H9 (cell line): Measurements from ENCODE around the gene TMCC1. TPM values are rescaled to one million over a fixed set of nuclear protein-coding genes. Genes with fewer than 3 reads are reported as not detected.

Experiments used
- DNase-seq: peaks from one replicate; pipeline ENCODE4 v3.0.0-alpha.2; 2017
- H2AFZ ChIP-seq: one replicate; pipeline ENCODE4 v1.6.1; 2013; ENCODE audit warnings: mild to moderate bottlenecking, low read length, control low read depth, moderate library complexity
- H2AK5ac ChIP-seq: 2 replicates; pipeline ENCODE4 v1.6.1; 2013; ENCODE audit warnings: low read length, control low read depth, mixed read lengths; ENCODE audit not compliant: insufficient read length
- H2BK120ac ChIP-seq: one replicate; pipeline ENCODE4 v1.6.1; 2013; ENCODE audit warnings: low read depth, mild to moderate bottlenecking, low read length, control low read depth, inconsistent platforms; ENCODE audit not compliant: poor library complexity, severe bottlenecking
- H2BK12ac ChIP-seq: 2 replicates; pipeline ENCODE4 v1.6.1; 2013; ENCODE audit warnings: low read length, control low read depth, mixed read lengths, low read depth; ENCODE audit not compliant: insufficient read length
- H2BK15ac ChIP-seq: 2 replicates; pipeline ENCODE4 v1.6.1; 2013; ENCODE audit warnings: low read depth, low read length, control low read depth
- H2BK20ac ChIP-seq: one replicate; pipeline ENCODE4 v1.6.1; 2013; ENCODE audit warnings: low read depth, mild to moderate bottlenecking, low read length, control low read depth, inconsistent platforms; ENCODE audit not compliant: poor library complexity, severe bottlenecking
- H2BK5ac ChIP-seq: 2 replicates; pipeline ENCODE4 v1.6.1; 2013; ENCODE audit warnings: low read length, control low read depth, mixed read lengths; ENCODE audit not compliant: insufficient read length
- H3K14ac ChIP-seq: 2 replicates; pipeline ENCODE4 v1.6.1; 2013; ENCODE audit warnings: low read length, control low read depth; ENCODE audit not compliant: insufficient read depth
- H3K18ac ChIP-seq: 2 replicates; pipeline ENCODE4 v1.6.1; 2013; ENCODE audit warnings: low read depth, mild to moderate bottlenecking, mixed read lengths, low read length, control low read depth; ENCODE audit not compliant: insufficient read length
- H3K23ac ChIP-seq: 2 replicates; pipeline ENCODE4 v1.6.1; 2013; ENCODE audit warnings: low read length, control low read depth, mixed read lengths, low read depth; ENCODE audit not compliant: insufficient read length
- H3K23me2 ChIP-seq: 2 replicates; pipeline ENCODE4 v1.6.1; 2013; ENCODE audit warnings: low read depth, mild to moderate bottlenecking, mixed read lengths, low read length, control low read depth; ENCODE audit not compliant: insufficient read length, poor library complexity, severe bottlenecking
- H3K27ac ChIP-seq: 2 replicates; pipeline ENCODE4 v1.5.1; 2013; ENCODE audit warnings: low read length, control low read depth, mixed read lengths, low read depth; ENCODE audit not compliant: insufficient read length
- H3K27me3 ChIP-seq: 2 replicates; pipeline ENCODE4 v1.6.1; 2013; ENCODE audit warnings: low read length, control low read depth, inconsistent platforms; ENCODE audit not compliant: insufficient read depth
- H3K4ac ChIP-seq: 2 replicates; pipeline ENCODE4 v1.6.1; 2013; ENCODE audit warnings: low read depth, mild to moderate bottlenecking, control low read depth, inconsistent platforms, low read length, moderate library complexity
- H3K4me1 ChIP-seq: 2 replicates; pipeline ENCODE4 v1.6.1; 2013; ENCODE audit warnings: low read length, control low read depth, inconsistent platforms; ENCODE audit not compliant: insufficient read depth
- H3K4me2 ChIP-seq: 2 replicates; pipeline ENCODE4 v1.6.1; 2013; ENCODE audit warnings: low read length, control low read depth, mixed read lengths; ENCODE audit not compliant: insufficient read length, insufficient read depth
- H3K56ac ChIP-seq: 2 replicates; pipeline ENCODE4 v1.6.1; 2013; ENCODE audit warnings: low read depth, mild to moderate bottlenecking, mixed read lengths, low read length, control low read depth; ENCODE audit not compliant: insufficient read length
- H3K79me1 ChIP-seq: 2 replicates; pipeline ENCODE4 v1.6.1; 2013; ENCODE audit warnings: low read depth, mild to moderate bottlenecking, moderate library complexity, low read length, control low read depth, inconsistent platforms; ENCODE audit not compliant: insufficient read depth, poor library complexity, severe bottlenecking
- H3K79me2 ChIP-seq: 2 replicates; pipeline ENCODE4 v1.6.1; 2013; ENCODE audit warnings: low read length, control low read depth, inconsistent platforms; ENCODE audit not compliant: insufficient read depth
- H3K9ac ChIP-seq: 2 replicates; pipeline ENCODE4 v1.6.1; 2013; ENCODE audit warnings: low read length, control low read depth, mixed read lengths; ENCODE audit not compliant: insufficient read length; ENCODE audit errors: extremely low read depth
- H3K9me3 ChIP-seq: one replicate; pipeline ENCODE4 v1.6.1; 2013; ENCODE audit warnings: low read depth, low read length, inconsistent platforms; ENCODE audit not compliant: control insufficient read depth
- H3T11ph ChIP-seq: one replicate; pipeline ENCODE4 v1.6.1; 2013; ENCODE audit warnings: mild to moderate bottlenecking, low read length, control low read depth, inconsistent platforms
- H4K20me1 ChIP-seq: one replicate; pipeline ENCODE4 v1.6.1; 2013; ENCODE audit not compliant: control insufficient read depth, insufficient read length, insufficient read depth
- H4K5ac ChIP-seq: 2 replicates; pipeline ENCODE4 v1.6.1; 2013; ENCODE audit warnings: low read depth, mild to moderate bottlenecking, mixed read lengths, low read length, control low read depth; ENCODE audit not compliant: insufficient read length
- H4K8ac ChIP-seq: replicated peaks from 2 replicates; pipeline ENCODE4 v1.6.1; 2013; ENCODE audit warnings: low read length, control low read depth, mixed read lengths, low read depth; ENCODE audit not compliant: insufficient read length
- H4K91ac ChIP-seq: 2 replicates; pipeline ENCODE4 v1.6.1; 2013; ENCODE audit warnings: low read depth, mild to moderate bottlenecking, moderate library complexity, mixed read lengths, low read length, control low read depth; ENCODE audit not compliant: insufficient read length
- H3K27ac Mint-ChIP-seq, 3 experiments: 2 replicates in 2 of 3; 3 replicates in 1 of 3; pipeline ENCODE4 v1.8.0; 2020 to 2021; ENCODE audit warnings: mixed read lengths in 3 of 3, mild to moderate bottlenecking in 1 of 3, moderate library complexity in 1 of 3
- H3K27me3 Mint-ChIP-seq: 2 replicates; pipeline ENCODE4 v1.8.0; 2021; ENCODE audit warnings: low read depth, mild to moderate bottlenecking, moderate library complexity, mixed read lengths
- H3K36me3 Mint-ChIP-seq, 3 experiments: 2 replicates in 2 of 3; 3 replicates in 1 of 3; pipeline ENCODE4 v1.8.0; 2020 to 2021; ENCODE audit warnings: low read depth in 3 of 3, mixed read lengths in 3 of 3; ENCODE audit not compliant: insufficient read depth in 1 of 3
- H3K4me1 Mint-ChIP-seq, 2 experiments: 2 replicates each; pipeline ENCODE4 v1.8.0; 2020; ENCODE audit warnings: mixed read lengths in 2 of 2
- H3K4me3 Mint-ChIP-seq, 2 experiments: 2 replicates in 1 of 2; 3 replicates in 1 of 2; pipeline ENCODE4 v1.8.0; 2020 to 2021; ENCODE audit warnings: mild to moderate bottlenecking in 2 of 2, mixed read lengths in 2 of 2, moderate library complexity in 1 of 2
- H3K9me3 Mint-ChIP-seq, 2 experiments: 2 replicates in 1 of 2; 3 replicates in 1 of 2; pipeline ENCODE4 v1.8.0; 2020; ENCODE audit warnings: mild to moderate bottlenecking in 2 of 2, mixed read lengths in 2 of 2, moderate library complexity in 1 of 2
- WGBS: extraction: QIAGEN DNeasy Blood & Tissue Kit; methylation state at CpG from one replicate; pipeline ENCODE4 v1.1.7; 2013; ENCODE audit warnings: missing lambda C conversion rate, low lambda C conversion rate, mixed read lengths; ENCODE audit not compliant: insufficient read length; ENCODE audit errors: extremely low coverage; 5-methylcytosine and 5-hydroxymethylcytosine counted together
- total RNA-seq: library from RNA; stranded (reverse); gene quantifications from 2 replicates; pipeline ENCODE4 v1.2.1, GENCODE V29; 2021
- TF ChIP-seq, protein P1 (sequence below): fragments of 200-600 bp; sonication (generic); conservative IDR thresholded peaks from 3 replicates; pipeline ENCODE4 v1.8.0; 2021; ENCODE audit warnings: antibody characterized with exemption, mild to moderate bottlenecking

The TMCC1 gene
- total RNA-seq, 1 experiment from 2014 or later: 24.4 TPM

DNA sequence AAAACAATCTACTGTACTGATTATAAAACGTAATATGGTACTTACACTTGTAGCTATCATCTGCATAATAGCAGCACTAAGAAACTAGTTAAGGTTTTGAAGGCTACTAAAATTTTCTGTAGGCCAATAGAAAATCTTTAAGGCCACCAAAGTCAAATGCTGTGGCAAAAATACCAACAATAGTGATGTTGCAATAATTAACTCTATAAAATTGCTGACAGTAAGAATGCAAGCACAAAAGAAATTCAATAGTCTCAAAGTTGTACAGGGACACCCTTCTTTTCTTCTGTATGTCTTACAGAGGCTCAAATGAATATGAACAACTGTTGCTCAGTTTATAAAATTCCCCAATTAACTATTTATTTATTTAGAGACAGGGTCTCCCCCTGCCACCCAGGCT, 62.0 kb downstream of the TMCC1 start:
- no peak overlapping the region for H3K56ac ChIP-seq
- TF ChIP-seq, protein P1, sequence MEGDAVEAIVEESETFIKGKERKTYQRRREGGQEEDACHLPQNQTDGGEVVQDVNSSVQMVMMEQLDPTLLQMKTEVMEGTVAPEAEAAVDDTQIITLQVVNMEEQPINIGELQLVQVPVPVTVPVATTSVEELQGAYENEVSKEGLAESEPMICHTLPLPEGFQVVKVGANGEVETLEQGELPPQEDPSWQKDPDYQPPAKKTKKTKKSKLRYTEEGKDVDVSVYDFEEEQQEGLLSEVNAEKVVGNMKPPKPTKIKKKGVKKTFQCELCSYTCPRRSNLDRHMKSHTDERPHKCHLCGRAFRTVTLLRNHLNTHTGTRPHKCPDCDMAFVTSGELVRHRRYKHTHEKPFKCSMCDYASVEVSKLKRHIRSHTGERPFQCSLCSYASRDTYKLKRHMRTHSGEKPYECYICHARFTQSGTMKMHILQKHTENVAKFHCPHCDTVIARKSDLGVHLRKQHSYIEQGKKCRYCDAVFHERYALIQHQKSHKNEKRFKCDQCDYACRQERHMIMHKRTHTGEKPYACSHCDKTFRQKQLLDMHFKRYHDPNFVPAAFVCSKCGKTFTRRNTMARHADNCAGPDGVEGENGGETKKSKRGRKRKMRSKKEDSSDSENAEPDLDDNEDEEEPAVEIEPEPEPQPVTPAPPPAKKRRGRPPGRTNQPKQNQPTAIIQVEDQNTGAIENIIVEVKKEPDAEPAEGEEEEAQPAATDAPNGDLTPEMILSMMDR: no peak
- WGBS: no CpG with 5 or more reads among the region's 1 CpG
- H2BK120ac ChIP-seq: no peak overlapping the region
- no peak overlapping the region for H2BK20ac ChIP-seq
- no peaks in the 10 kb centered on the region for H3K23me2 ChIP-seq
- Mint-ChIP-seq H3K27ac (no peak overlapping the region), H3K9me3 (no peaks in the 10 kb centered on the region), H3K4me3 (no peak overlapping the region), H3K36me3 (peaks cover 0 to 10% (median 0%) of the 10 kb centered on the region in 3 experiments; a peak in 3 of 7 replicates), H3K27me3 (no peaks in the 10 kb centered on the region), H3K4me1 (peaks cover 8 to 11% of the 10 kb centered on the region in 2 experiments)
- no peak overlapping the region for H2BK12ac ChIP-seq
- no peak overlapping the region for H2BK5ac ChIP-seq
- no peak overlapping the region for H3K18ac ChIP-seq
- no peak overlapping the region for H3K4me2 ChIP-seq
- peaks cover 2% of the 10 kb centered on the region; the same call in 1 of the 2 replicates for H3K4me1 ChIP-seq
- H3K4ac ChIP-seq: no peak overlapping the region
- no peak overlapping the region for H3K9ac ChIP-seq
- H4K8ac ChIP-seq: no peak overlapping the region
- no peak overlapping the region for H3K14ac ChIP-seq
- no peak overlapping the region for H2AK5ac ChIP-seq
- H3K27me3 ChIP-seq: no peaks in the 10 kb centered on the region
- no peak overlapping the region for H3T11ph ChIP-seq
- H4K91ac ChIP-seq: no peak overlapping the region
- no peaks in the 10 kb centered on the region for H4K20me1 ChIP-seq
- H3K79me1 ChIP-seq: peaks cover 7% of the 10 kb centered on the region
- H3K27ac ChIP-seq: no peak overlapping the region
- H2BK15ac ChIP-seq: no peak overlapping the region
- H3K9me3 ChIP-seq: no peaks in the 10 kb centered on the region
- no peaks in the 10 kb centered on the region for H3K79me2 ChIP-seq
- no peak for DNase-seq
- H4K5ac ChIP-seq: no peak overlapping the region
- no peak overlapping the region for H3K23ac ChIP-seq
- no peak overlapping the region for H2AFZ ChIP-seq
